K562 (cell line): ENCODE measurements around the gene TRAK1. TPM values are rescaled to one million over a fixed set of nuclear protein-coding genes. Genes with fewer than 3 reads are reported as not detected.

Experiments used
- ATAC-seq: fragments of 200-7000 bp; cut with Tn5 transposase; 3 replicates; pipeline ENCODE4 v1.9.1; 2020; ENCODE audit warnings: moderate library complexity
- BruUV-seq: library from RNA; stranded (reverse); fragments of 400-500 nt; replicated peaks from 2 replicates; lab custom pipeline; 2021; lab: Mats Ljungman, UMichigan
- CTCF ChIA-PET: fragments of 300-600 bp; formaldehyde crosslinking; extraction: SDS; loops from one replicate; lab custom pipeline; 2021; ENCODE audit warnings: low intra/inter-chr PET ratio; lab: Yijun Ruan, JAX
- POLR2A ChIA-PET: fragments of 300-600, 350-650 bp; sonication (Branson Sonifier 250); formaldehyde crosslinking; extraction: SDS; loops from one replicate; lab custom pipeline; 2021; ENCODE audit warnings: antibody characterized with exemption, inconsistent platforms; lab: Yijun Ruan, JAX
- DNase-seq, 4 experiments: peaks; one replicate each; pipeline versions ENCODE4 v3.0.0 to v3.0.0-alpha.2; 2011 to 2018; ENCODE audit warnings: low spot score in 3 of 4, mixed read lengths in 3 of 4; ENCODE audit errors: extremely low read depth in 1 of 4
- FAIRE-seq: peaks from 2 replicates; lab custom pipeline; 2011; peaks lifted over from hg19 to GRCh38; lab: Jason Lieb, UNC
- H2AFZ ChIP-seq: 2 replicates; pipeline ENCODE4 v1.6.0; 2011; ENCODE audit warnings: low read depth, low read length, control low read depth, inconsistent platforms
- H3K27ac ChIP-seq: fragments of 200-600 bp; 3 replicates; pipeline ENCODE4 v1.8.0; 2011; ENCODE audit warnings: low read depth, mild to moderate bottlenecking, control low read depth, inconsistent platforms, low read length, moderate library complexity, mixed read lengths; ENCODE audit errors: extremely low read depth
- H3K27me3 ChIP-seq, 2 experiments: fragments of 300-600 bp in 1 of 2; 2 replicates in 1 of 2; 3 replicates in 1 of 2; pipeline versions ENCODE4 v1.6.0 to v1.8.0; 2011; ENCODE audit warnings: inconsistent platforms in 2 of 2, low read length in 2 of 2, mild to moderate bottlenecking in 1 of 2, mixed read lengths in 1 of 2, moderate library complexity in 1 of 2; ENCODE audit not compliant: control insufficient read depth in 2 of 2, insufficient read depth in 2 of 2
- H3K36me3 ChIP-seq: fragments of 300-600 bp; 3 replicates; pipeline ENCODE4 v1.8.0; 2011; ENCODE audit warnings: mild to moderate bottlenecking, low read length, inconsistent platforms; ENCODE audit not compliant: control insufficient read depth, insufficient read depth
- H3K4me1 ChIP-seq, 2 experiments: fragments of 200-600 bp in 1 of 2; replicated peaks in 1 of 2; 2 replicates in 1 of 2; 3 replicates in 1 of 2; pipeline versions ENCODE4 v1.5.1 to v1.8.0; 2011; ENCODE audit warnings: inconsistent platforms in 2 of 2, low read length in 2 of 2, mild to moderate bottlenecking in 1 of 2, mixed read lengths in 1 of 2, moderate library complexity in 1 of 2; ENCODE audit not compliant: control insufficient read depth in 2 of 2, insufficient read depth in 2 of 2
- H3K4me2 ChIP-seq: 2 replicates; pipeline ENCODE4 v1.6.1; 2011; ENCODE audit warnings: low read length, control low read depth, inconsistent platforms, mixed read lengths; ENCODE audit not compliant: insufficient read depth
- H3K4me3 ChIP-seq: fragments of 200-600 bp; sonication (generic), shearing (Covaris generic); 2 replicates; pipeline ENCODE4 v1.5.1; 2016; ENCODE audit warnings: control low read depth, inconsistent platforms
- H3K79me2 ChIP-seq: fragments of 200-600 bp; 3 replicates; pipeline ENCODE4 v1.8.0; 2011; ENCODE audit warnings: low read length, inconsistent platforms; ENCODE audit not compliant: control insufficient read depth, insufficient read depth
- H3K9ac ChIP-seq, 2 experiments: 2 replicates each; pipeline versions ENCODE4 v1.6.0 to v1.6.1; 2011; ENCODE audit warnings: low read depth in 2 of 2, low read length in 2 of 2, control low read depth in 1 of 2, inconsistent platforms in 1 of 2, mild to moderate bottlenecking in 1 of 2, mixed read lengths in 1 of 2; ENCODE audit not compliant: insufficient read depth in 1 of 2
- H3K9me1 ChIP-seq: one replicate; pipeline ENCODE4 v1.6.0; 2011; ENCODE audit warnings: inconsistent platforms, mild to moderate bottlenecking, low read length, moderate library complexity; ENCODE audit not compliant: control insufficient read depth, insufficient read depth
- H3K9me3 ChIP-seq: replicated peaks from 2 replicates; pipeline ENCODE4 v1.5.1; 2011; ENCODE audit warnings: low read depth, low read length, inconsistent platforms; ENCODE audit not compliant: control insufficient read depth, insufficient read depth
- H4K20me1 ChIP-seq: replicated peaks from 2 replicates; pipeline ENCODE4 v1.6.1; 2011; ENCODE audit warnings: low read length, inconsistent platforms, mixed read lengths; ENCODE audit not compliant: control insufficient read depth, insufficient read depth
- BRD4 ChIP-seq: fragments of 200-600 bp; sonication (generic); IDR thresholded peaks from 2 replicates; pipeline ENCODE4 v1.6.1; 2017; ENCODE audit warnings: inconsistent platforms
- CEBPB ChIP-seq: fragments of 450-650 bp; IDR thresholded peaks from 2 replicates; pipeline ENCODE4 v1.6.1; 2016; ENCODE audit warnings: missing genetic modification characterization, missing compliant biosample characterization
- CEBPG ChIP-seq, 3 experiments: fragments of 200-800 bp in 1 of 3; sonication (Bioruptor generic) in 1 of 3; sonication (generic) in 1 of 3; formaldehyde crosslinking in 1 of 3; IDR thresholded peaks in 2 of 3; conservative IDR thresholded peaks in 1 of 3; 2 replicates each; pipeline versions ENCODE4 v1.6.1 to v1.8.0; 2016 to 2022; ENCODE audit warnings: missing compliant biosample characterization in 2 of 3, missing genetic modification characterization in 2 of 3, mild to moderate bottlenecking in 1 of 3, missing genetic modification reagents in 1 of 3
- WGBS: fragments of 100-300 bp; shearing (Covaris generic); methylation state at CpG from one replicate; pipeline ENCODE4 v1.1.6; 2016; ENCODE audit warnings: low coverage, mixed read lengths; ENCODE audit not compliant: insufficient coverage; ENCODE audit errors: missing lambda C conversion rate; 5-methylcytosine and 5-hydroxymethylcytosine counted together
- in situ Hi-C: fragments of 300-500 bp; cut with MboI; formaldehyde crosslinking; loops from 4 replicates; pipeline ENCODE4 v1.15.0; 2018; ENCODE audit warnings: inconsistent platforms, mixed read lengths
- intact Hi-C: fragments of 100-400 bp; cut with micrococcal nuclease; formaldehyde crosslinking; loops from 2 replicates; pipeline ENCODE4 v1.14.2; 2022
- polyA plus RNA-seq, 8 experiments: library from polyadenylated mRNA; depleted of rRNA in 4 of 8; stranded (reverse) in 5 of 8; unstranded in 3 of 8; fragments of >200 nt; fragmentation: Nextera tagmentation in 2 of 8; fragmentation: Illumina TruSeq in 1 of 8; extraction: Ambion mirVana in 2 of 8; extraction: Trizol in 1 of 8; gene quantifications; 2 replicates each; pipeline versions ENCODE4 v1.2.1 to v1.2.3, GENCODE V29; 2011 to 2014; ENCODE audit warnings: inconsistent platforms in 1 of 8, missing spikeins in 1 of 8
- total RNA-seq, 7 experiments: library from RNA; depleted of rRNA in 6 of 7; stranded (reverse); fragments of >200 nt in 6 of 7; fragmentation: Illumina TruSeq in 2 of 7; extraction: Trizol in 2 of 7; gene quantifications; 2 replicates each; pipeline versions ENCODE4 v1.2.1 to v1.2.3, GENCODE V29; 2011 to 2021; ENCODE audit warnings: low replicate concordance in 1 of 7

TRAK1 gene
- total and polyA plus RNA-seq, 9 of the 15 experiments (the other 6 are each of a cell fraction or from before 2014, with no cell fraction given): 5.3 to 28.5 (median 17.5) TPM

- no peak for TF ChIP-seq BRD4
- TF ChIP-seq CEBPG (CRISPR knock-in tag; IDR thresholded peaks at IDR 0.05): no peak
- peak; percentile 51 to 61; a peak in 2 of 4 replicates for TF ChIP-seq CEBPG (tag; conservative IDR thresholded peaks at IDR 0.05 in 1 of 2, IDR thresholded peaks at IDR 0.05 in 1 of 2)
- TF ChIP-seq CEBPB (tag): peak; percentile 56
- no peaks in the 10 kb centered on the region for H3K36me3 ChIP-seq
- H2AFZ ChIP-seq: no peak overlapping the region
- H3K4me3 ChIP-seq: no peak overlapping the region
- H3K4me1 ChIP-seq: peaks cover 5 to 7% of the 10 kb centered on the region in 2 experiments; a peak in 4 of 5 replicates
- 58% methylated on average over 8 of the region's 8 CpGs for WGBS
- no peak overlapping the region for H3K9ac ChIP-seq
- H3K27ac ChIP-seq: no peak overlapping the region
- in situ Hi-C loops: no loop called here
- BruUV-seq: no TSS peak
- intact Hi-C loops: no loop called here
- ATAC-seq (no peak), DNase-seq (no peak), FAIRE-seq (no peak)
- no peaks in the 10 kb centered on the region for H3K9me1 ChIP-seq
- no peaks in the 10 kb centered on the region for H3K79me2 ChIP-seq
- ChIA-PET POLR2A (interaction anchor here (0.9 to 1.2 kb wide), 2 partner anchors 12 to 22 kb away, joined by 3 read pairs; no protein-coding TSS in a partner anchor), CTCF (no interaction called here)
- 0 out of 2 replicates have a peak, but pooled peaks cover 3% of the 10 kb centered on the region for H4K20me1 ChIP-seq
- no peak overlapping the region for H3K4me2 ChIP-seq
- H3K9me3 ChIP-seq: no peaks in the 10 kb centered on the region
- H3K27me3 ChIP-seq: no peaks in the 10 kb centered on the region
Observed at GRCh38 chr3:42157540-42158538, 66.7 kb downstream of the TRAK1 start.
